GM12878 (cell line): ENCODE results near the gene MAP3K6. TPM values are rescaled to one million over a fixed set of nuclear protein-coding genes. Genes with fewer than 3 reads are reported as not detected.

Experiments used
- BACH1 ChIP-seq: fragments of 450-650 bp; IDR thresholded peaks from 2 replicates; pipeline ENCODE4 v1.6.1; 2017; ENCODE audit warnings: mild to moderate bottlenecking, borderline replicate concordance
- BCL3 ChIP-seq: IDR thresholded peaks from 2 replicates; pipeline ENCODE4 v1.6.1; 2011; ENCODE audit warnings: borderline replicate concordance, low read depth, mild to moderate bottlenecking, moderate library complexity, low read length; ENCODE audit not compliant: insufficient read depth, poor library complexity, severe bottlenecking
- CHD1 ChIP-seq: IDR thresholded peaks from 2 replicates; pipeline ENCODE4 v1.6.1; 2012; ENCODE audit warnings: low read depth, low read length, improper control_type of control experiment
- CHD2 ChIP-seq: IDR thresholded peaks from 2 replicates; pipeline ENCODE4 v1.6.1; 2011; ENCODE audit warnings: low read depth, low read length, improper control_type of control experiment, borderline replicate concordance
- CREB1 ChIP-seq: IDR thresholded peaks from 2 replicates; pipeline ENCODE4 v1.6.1; 2012; ENCODE audit warnings: low read depth, mild to moderate bottlenecking, inconsistent platforms
- CTCF ChIP-seq, 3 experiments: IDR thresholded peaks in 2 of 3; conservative IDR thresholded peaks in 1 of 3; 2 replicates each; pipeline ENCODE4 v1.5.1; 2011; ENCODE audit warnings: low read depth in 3 of 3, low read length in 3 of 3, mild to moderate bottlenecking in 3 of 3, control low read depth in 2 of 3, moderate library complexity in 2 of 3, inconsistent platforms in 1 of 3, mixed read lengths in 1 of 3; ENCODE audit not compliant: control insufficient read depth in 2 of 3, insufficient read depth in 1 of 3; ENCODE audit errors: extremely low read depth in 1 of 3
- GATAD2B ChIP-seq: fragments of 450-650 bp; conservative IDR thresholded peaks from 2 replicates; pipeline ENCODE4 v1.6.1; 2017; ENCODE audit warnings: low read depth, mild to moderate bottlenecking, moderate library complexity
- HDGF ChIP-seq: fragments of 450-650 bp; IDR thresholded peaks from 2 replicates; pipeline ENCODE4 v1.6.1; 2016; ENCODE audit warnings: antibody characterized with exemption
- IKZF1 ChIP-seq: fragments of 450-650 bp; conservative IDR thresholded peaks from 2 replicates; pipeline ENCODE4 v1.6.1; 2017; ENCODE audit warnings: antibody characterized with exemption, mild to moderate bottlenecking
- LARP7 ChIP-seq: fragments of 450-650 bp; IDR thresholded peaks from 2 replicates; pipeline ENCODE4 v1.6.1; 2017; ENCODE audit warnings: mild to moderate bottlenecking
- NR2C1 ChIP-seq: fragments of 450-650 bp; IDR thresholded peaks from 2 replicates; pipeline ENCODE4 v1.6.1; 2017; ENCODE audit warnings: antibody characterized with exemption, mild to moderate bottlenecking, moderate library complexity
- RBBP5 ChIP-seq: fragments of 200-600 bp; sonication (generic); conservative IDR thresholded peaks from 2 replicates; pipeline ENCODE4 v1.6.1; 2016
- SMAD5 ChIP-seq: IDR thresholded peaks from 2 replicates; pipeline ENCODE4 v1.6.1; 2016; ENCODE audit warnings: antibody characterized with exemption, low read depth
- SP1 ChIP-seq: IDR thresholded peaks from one replicate; pipeline ENCODE4 v1.6.1; 2011; ENCODE audit warnings: low read depth, low read length
- TCF12 ChIP-seq: IDR thresholded peaks from 2 replicates; pipeline ENCODE4 v1.6.1; 2011; ENCODE audit warnings: low read depth, mild to moderate bottlenecking, low read length
- YY1 ChIP-seq: IDR thresholded peaks from 2 replicates; pipeline ENCODE4 v1.6.1; 2011; ENCODE audit warnings: low read depth, mild to moderate bottlenecking, low read length
- ZNF207 ChIP-seq: fragments of 450-650 bp; IDR thresholded peaks from 2 replicates; pipeline ENCODE4 v1.6.1; 2014; ENCODE audit warnings: antibody characterized with exemption, mild to moderate bottlenecking, borderline replicate concordance
- ZNF687 ChIP-seq: fragments of 450-650 bp; IDR thresholded peaks from 2 replicates; pipeline ENCODE4 v1.6.1; 2017; ENCODE audit warnings: mild to moderate bottlenecking, moderate library complexity
- polyA plus RNA-seq, 11 experiments: library from polyadenylated mRNA; depleted of rRNA in 4 of 11; unstranded in 6 of 11; stranded (reverse) in 5 of 11; fragments of >200 nt; fragmentation: Nextera tagmentation in 4 of 11; fragmentation: Illumina TruSeq in 1 of 11; extraction: Ambion mirVana in 4 of 11; extraction: Trizol in 1 of 11; gene quantifications; 1 replicate in 1 of 11; 2 replicates in 10 of 11; pipeline versions ENCODE4 v1.2.1 to v1.2.3, GENCODE V29; 2011 to 2016; ENCODE audit warnings: inconsistent platforms in 2 of 11, missing spikeins in 2 of 11, low read depth in 1 of 11
- total RNA-seq, 4 experiments: library from RNA; depleted of rRNA in 3 of 4; stranded (reverse); fragments of >200 nt in 3 of 4; fragmentation: Illumina TruSeq in 1 of 4; extraction: Trizol in 1 of 4; gene quantifications; 2 replicates each; pipeline versions ENCODE4 v1.2.1 to v1.2.3, GENCODE V29; 2013 to 2021

The MAP3K6 gene
- total and polyA plus RNA-seq, 10 of the 15 experiments (the other 5 are each of a cell fraction or from before 2014, with no cell fraction given), result 0.15 to 3.4 (median 1.2) TPM; not detected in 1

GRCh38 chr1:27357281-27358037 lies 9.3 kb downstream of the MAP3K6 start (continued):
- TF ChIP-seq SMAD5 (no peak), ZNF687 (no peak), BCL3 (no peak), IKZF1 (0 out of 2 replicates have a peak, but pooled peaks have one; percentile 30), CREB1 (no peak), CHD1 (no peak), TCF12 (peak; percentile 87), ZNF207 (peak; percentile 73; the same call in 1 of the 2 replicates), HDGF (peak; percentile 93), CHD2 (0 out of 2 replicates have a peak, but pooled peaks have one; percentile 27), YY1 (0 out of 2 replicates have a peak, but pooled peaks have one; percentile 37), RBBP5 (no peak), NR2C1 (no peak), BACH1 (peak; percentile 34; the same call in 1 of the 2 replicates), LARP7 (0 out of 2 replicates have a peak, but pooled peaks have one; percentile 56), SP1 (peak; percentile 63), CTCF (IDR thresholded peaks at IDR 0.05 in 2 of 3, conservative IDR thresholded peaks at IDR 0.05 in 1 of 3; ENCODE audit: control insufficient read depth in 2 of 3, extremely low read depth in 1 of 3, insufficient read depth in 1 of 3, low read depth in 3 of 3, low read length in 3 of 3) (peak; percentile 90 to 96 (median 93); a peak in 5 of 6 replicates), GATAD2B (0 out of 2 replicates have a peak, but pooled peaks have one; percentile 52)
